Lung (tissue), 12 donors: ENCODE measurements around the gene COL4A1. TPM values are rescaled to one million over a fixed set of nuclear protein-coding genes. Genes with fewer than 3 reads are reported as not detected.

Source experiments
- ATAC-seq: fragments of 200-7000 bp; cut with Tn5 transposase; one replicate; pipeline ENCODE4 v1.9.1; 2020; ENCODE audit warnings: moderate number of reproducible peaks; ENCODE audit not compliant: insufficient read depth, low FRiP score
- DNase-seq, 3 donors: peaks; one replicate each; pipeline ENCODE4 v3.0.0-alpha.2; 2013 to 2017
- H3K27ac ChIP-seq, 2 donors: one replicate each; pipeline ENCODE4 v1.5.1; 2013; ENCODE audit warnings: mild to moderate bottlenecking in 2 of 2, moderate library complexity in 2 of 2, control low read depth in 1 of 2, inconsistent platforms in 1 of 2, low read depth in 1 of 2, low read length in 1 of 2
- H3K27me3 ChIP-seq, 3 donors: one replicate each; pipeline ENCODE4 v1.5.1; 2013; ENCODE audit warnings: low read length in 2 of 3; ENCODE audit not compliant: control insufficient read depth in 3 of 3, insufficient read depth in 3 of 3
- H3K36me3 ChIP-seq, 4 donors: one replicate each; pipeline ENCODE4 v1.5.1; 2013; ENCODE audit warnings: low read length in 4 of 4, mild to moderate bottlenecking in 1 of 4, moderate library complexity in 1 of 4; ENCODE audit not compliant: control insufficient read depth in 4 of 4, insufficient read depth in 4 of 4
- H3K4me1 ChIP-seq, 5 donors: one replicate each; pipeline ENCODE4 v1.5.1; 2013; ENCODE audit warnings: low read length in 5 of 5, mild to moderate bottlenecking in 2 of 5, moderate library complexity in 1 of 5; ENCODE audit not compliant: control insufficient read depth in 5 of 5, insufficient read depth in 5 of 5
- H3K4me3 ChIP-seq: one replicate; pipeline ENCODE4 v1.5.1; 2013; ENCODE audit warnings: mild to moderate bottlenecking, control low read depth, moderate library complexity
- H3K9ac ChIP-seq, 2 donors: one replicate each; pipeline ENCODE4 v1.5.1; 2013; ENCODE audit warnings: low read length in 2 of 2, control low read depth in 1 of 2; ENCODE audit not compliant: insufficient read depth in 1 of 2
- H3K9me3 ChIP-seq, 4 donors: one replicate each; pipeline ENCODE4 v1.5.1; 2013; ENCODE audit warnings: low read length in 3 of 4, mild to moderate bottlenecking in 1 of 4, moderate library complexity in 1 of 4; ENCODE audit not compliant: control insufficient read depth in 4 of 4, insufficient read depth in 3 of 4
- CTCF ChIP-seq: IDR thresholded peaks from 2 replicates; pipeline ENCODE4 v1.5.1; 2012; ENCODE audit warnings: mild to moderate bottlenecking; ENCODE audit errors: control extremely low read depth, extremely low read depth
- WGBS, 2 donors: extraction: QIAGEN DNeasy Blood & Tissue Kit; methylation state at CpG; one replicate each; pipeline ENCODE4 v1.1.7; 2013; 5-methylcytosine and 5-hydroxymethylcytosine counted together
- polyA plus RNA-seq, 2 donors: library from polyadenylated mRNA; stranded (reverse); fragments of 200-250 nt; gene quantifications; one replicate each; pipeline ENCODE4 v1.2.1, GENCODE V29; 2013
- total RNA-seq, 2 donors: library from RNA; depleted of rRNA in 1 of 2; stranded (reverse); fragments of >200 nt in 1 of 2; gene quantifications; one replicate each; pipeline ENCODE4 v1.2.1, GENCODE V29; 2014 to 2021
- donor health status: control.
- donor health status: control.
- donor health status: Bipolar disorder and iron deficiency.
- donor health status: healthy.
- donor health status: DM: yes; HTN: yes; CAD: no.

COL4A1 gene
- total and polyA plus RNA-seq, 4 donors: 114 to 1,051 (median 318) TPM

DNA sequence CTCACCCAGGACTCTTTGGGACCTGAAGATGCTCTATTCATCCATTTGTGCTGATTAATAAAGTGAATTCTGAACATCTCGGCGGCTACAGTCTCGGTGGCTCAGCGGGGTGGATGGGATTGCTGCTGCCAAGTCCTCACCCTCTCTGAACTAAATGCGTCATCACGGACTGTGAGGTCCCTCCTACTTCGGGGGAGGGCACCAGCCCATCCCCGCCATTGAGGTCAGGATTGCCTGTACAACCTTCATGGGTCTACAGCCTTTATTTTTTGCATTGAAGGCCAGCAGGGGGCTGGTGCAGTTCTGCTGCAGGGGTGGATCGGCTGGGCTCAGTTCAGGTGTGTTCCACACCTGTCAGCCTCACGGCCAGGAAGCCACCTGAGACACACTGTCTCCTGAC, 181.8 kb downstream of the COL4A1 start:
- DNase-seq (no peak), ATAC-seq (no peak)
- Histone ChIP-seq H3K9ac (no peak overlapping the region), H3K9me3 (no peaks in the 10 kb centered on the region), H3K27me3 (peaks cover 0 to 8% (median 4%) of the 10 kb centered on the region in 3 donors), H3K4me1 (peaks cover 0 to 9% (median 7%) of the 10 kb centered on the region in 5 donors), H3K27ac (no peak overlapping the region), H3K36me3 (no peaks in the 10 kb centered on the region), H3K4me3 (no peak overlapping the region)
- WGBS, 2 donors: 94 to 97% methylated on average over 10 of the region's 10 CpGs
- TF ChIP-seq CTCF: no peak

GRCh38 chr13:110124201-110124940, 182.6 kb downstream of the COL4A1 start:
- TF ChIP-seq CTCF: no peak
- peaks cover 0 to 8% (median 4%) of the 10 kb centered on the region in 3 donors for H3K27me3 ChIP-seq
- DNase-seq: no peak
- WGBS, 2 donors: 67 to 82% methylated on average over 14 of the region's 14 CpGs
- ATAC-seq: no peak
- no peak overlapping the region for H3K27ac ChIP-seq
- no peak overlapping the region for H3K4me3 ChIP-seq
- H3K4me1 ChIP-seq: peaks cover 0 to 9% (median 7%) of the 10 kb centered on the region in 5 donors
- H3K9ac ChIP-seq: no peak overlapping the region
- no peaks in the 10 kb centered on the region for H3K36me3 ChIP-seq
- no peaks in the 10 kb centered on the region for H3K9me3 ChIP-seq

- DNase-seq (no peak), ATAC-seq (no peak)
- no peak overlapping the region for H3K9ac ChIP-seq
- no peak for TF ChIP-seq CTCF
- H3K27me3 ChIP-seq: peaks cover 0 to 8% (median 4%) of the 10 kb centered on the region in 3 donors
- no peak overlapping the region for H3K27ac ChIP-seq
- peaks cover 0 to 9% (median 7%) of the 10 kb centered on the region in 5 donors for H3K4me1 ChIP-seq
- H3K9me3 ChIP-seq: no peaks in the 10 kb centered on the region
- H3K4me3 ChIP-seq: no peak overlapping the region
- WGBS, 2 donors: 86 to 91% methylated on average over 19 of the region's 19 CpGs
- H3K36me3 ChIP-seq: no peaks in the 10 kb centered on the region
These were observed 183.7 kb downstream of the COL4A1 start for GRCh38 chr13:110123041-110123809.
